GM19351 (cell line): ENCODE measurements around the gene PUM2.
"Not testable (repeated sequence)": the region's sequence is repeated elsewhere in the genome, so short reads cannot be mapped to it uniquely, and the experiment has no call there.

Source experiments
- ATAC-seq: cut with Tn5 transposase; IDR thresholded peaks from one replicate; pipeline ENCODE4 v1.9.1; 2021; ENCODE audit warnings: mild to moderate bottlenecking, moderate library complexity; ENCODE audit not compliant: unreplicated experiment

Gene PUM2

DNA sequence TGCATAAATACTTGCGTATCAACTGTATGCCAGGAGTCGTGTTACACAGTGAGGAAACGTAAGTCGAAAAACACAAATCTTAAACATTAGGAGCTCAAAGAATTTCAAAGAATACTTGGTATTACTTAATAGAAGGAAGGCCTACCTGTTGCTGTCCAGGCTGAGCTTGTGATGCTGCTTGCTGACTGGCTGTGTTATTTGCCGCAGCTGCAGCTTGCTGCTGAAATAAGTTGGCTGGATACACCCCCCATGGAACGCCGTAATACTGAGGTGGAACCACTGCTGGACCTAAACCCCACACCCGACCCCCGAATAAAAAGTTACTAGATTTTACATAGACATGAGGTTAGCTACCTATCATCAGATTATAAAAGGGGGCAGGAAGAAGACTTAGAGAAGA is 56.4 kb downstream of the PUM2 start:
- ATAC-seq: no peak

DNA sequence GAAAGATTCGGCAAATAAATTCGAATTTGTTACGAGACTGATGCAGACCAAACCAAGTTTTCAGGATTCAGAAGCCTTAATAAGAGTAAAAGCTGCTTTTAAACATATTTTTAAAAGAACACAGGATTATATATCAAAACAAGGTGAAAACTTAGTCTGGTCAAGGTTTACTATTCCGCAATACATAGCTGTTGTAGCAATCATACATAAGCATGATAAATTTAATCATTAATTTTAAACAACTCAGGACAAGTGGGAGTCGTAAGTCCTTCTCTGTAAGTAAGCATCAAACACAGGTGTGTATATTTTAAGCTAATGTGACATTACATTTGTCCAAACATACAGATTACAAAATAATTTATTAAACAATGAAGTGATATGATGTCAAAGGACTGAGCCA is 57.7 kb downstream of the PUM2 start:
- no peak for ATAC-seq

DNA sequence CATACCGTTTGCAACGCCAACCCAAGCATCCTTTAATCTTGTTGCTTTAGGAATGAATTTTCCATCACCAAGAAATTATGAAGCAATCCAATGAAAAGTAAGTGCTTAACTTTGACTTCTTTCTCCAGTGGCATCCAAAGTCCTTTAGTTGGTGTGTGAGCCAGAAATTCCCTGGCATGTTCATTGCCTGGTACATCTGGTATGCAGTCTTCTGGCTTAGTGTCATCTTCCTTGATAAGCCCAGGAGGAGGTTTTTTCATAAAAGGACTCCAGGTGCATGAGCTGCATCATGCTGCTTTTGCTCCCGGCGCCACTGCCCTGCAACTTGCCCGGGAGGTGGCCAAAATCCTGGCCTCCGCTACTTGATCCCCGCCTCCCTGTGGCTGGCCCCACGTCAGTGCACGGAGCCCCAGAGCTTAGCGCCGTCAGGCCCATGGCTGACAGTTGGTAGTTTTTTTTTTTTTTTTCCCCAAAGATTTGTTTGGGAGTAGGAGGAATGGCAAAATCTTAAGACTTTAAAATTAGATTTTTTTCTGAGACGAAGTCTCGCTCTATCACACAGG is 58.7 kb downstream of the PUM2 start:
- ATAC-seq: no peak

DNA sequence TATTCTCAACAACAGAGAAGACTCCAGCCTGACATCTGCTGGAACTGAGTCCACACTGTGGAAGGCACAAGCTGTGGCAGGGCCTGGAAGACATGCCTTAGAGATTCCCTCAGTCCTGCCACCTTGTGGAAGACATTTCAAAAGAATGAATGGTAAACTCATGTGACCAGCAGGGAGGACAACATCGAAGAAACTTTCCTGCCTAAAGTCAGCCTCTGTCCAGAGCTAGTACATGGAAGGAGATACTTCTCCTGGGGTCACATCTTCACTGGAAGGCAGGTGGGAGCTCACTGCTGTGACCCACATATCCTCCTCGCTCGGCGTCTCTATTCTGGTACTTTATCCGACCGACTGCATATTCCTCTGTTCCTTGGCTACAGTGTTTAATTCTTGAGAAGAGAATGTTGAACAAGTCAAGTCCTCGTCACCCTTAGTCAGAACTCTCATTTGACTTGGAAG is 59.5 kb downstream of the PUM2 start:
- peak; percentile 79 for ATAC-seq

DNA sequence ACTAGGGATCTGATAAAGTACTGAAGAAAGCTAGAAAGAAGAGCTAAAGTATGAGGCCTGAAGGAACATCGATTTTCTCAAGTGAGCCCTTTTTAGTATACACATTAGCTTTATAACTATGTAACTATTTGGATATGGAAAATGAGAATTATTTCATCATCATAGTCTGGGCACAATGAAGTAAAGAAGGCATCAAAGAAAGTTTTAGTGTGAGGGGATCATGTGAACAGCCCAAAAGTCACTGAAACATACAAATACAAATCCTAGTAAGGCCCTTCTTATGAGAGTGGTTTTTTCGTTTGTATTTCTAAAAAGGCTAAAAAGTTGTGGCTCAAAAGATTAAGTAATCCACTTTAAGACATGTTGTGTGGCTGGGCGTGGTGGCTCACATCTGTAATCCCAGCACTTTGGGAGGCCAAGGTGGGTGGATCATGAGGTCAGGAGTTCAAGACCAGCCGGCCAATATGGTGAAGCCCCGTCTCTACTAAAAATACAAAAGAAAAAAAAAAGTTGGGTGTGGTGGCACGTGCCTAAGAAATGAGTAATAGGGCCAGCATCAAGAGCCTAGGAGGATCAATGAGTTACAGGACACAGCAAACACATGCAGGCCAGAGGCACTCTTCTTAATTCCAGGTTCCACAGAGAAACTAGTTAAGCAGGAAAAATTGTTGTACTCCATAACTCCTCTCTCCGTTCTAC is 61.9 kb downstream of the PUM2 start:
- ATAC-seq: no peak

DNA sequence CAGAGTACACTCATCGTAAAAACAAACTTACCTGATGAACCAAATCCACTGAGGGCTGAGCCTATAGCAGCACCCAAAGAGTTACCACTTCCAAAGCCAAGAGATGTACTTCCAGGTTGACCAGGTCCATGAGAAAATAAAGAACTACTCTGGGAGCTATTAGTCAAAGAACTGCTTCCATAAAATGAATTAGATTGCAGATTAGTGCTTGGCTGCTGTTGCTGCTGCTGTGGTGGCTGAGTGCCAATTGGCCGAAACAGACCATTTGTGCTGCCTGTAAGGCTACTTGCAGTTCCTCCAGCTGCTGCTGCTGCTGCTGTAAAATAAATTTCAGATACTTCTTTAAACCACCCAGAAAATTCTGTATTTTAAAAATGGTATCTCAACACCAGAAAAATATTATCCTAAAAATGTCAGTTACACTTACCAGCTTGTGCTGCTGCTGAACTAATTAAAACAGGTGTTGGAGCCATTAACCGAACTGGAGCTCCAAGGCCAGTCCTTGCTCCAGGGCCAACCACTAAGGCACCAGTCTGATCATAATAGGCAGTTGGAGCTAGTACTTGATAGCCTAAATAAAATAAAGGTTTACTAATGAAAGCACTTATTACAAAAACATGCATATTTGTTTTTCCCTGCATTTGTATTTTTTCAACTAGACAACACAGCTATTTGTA is 67.6 kb downstream of the PUM2 start:
- no peak for ATAC-seq

DNA sequence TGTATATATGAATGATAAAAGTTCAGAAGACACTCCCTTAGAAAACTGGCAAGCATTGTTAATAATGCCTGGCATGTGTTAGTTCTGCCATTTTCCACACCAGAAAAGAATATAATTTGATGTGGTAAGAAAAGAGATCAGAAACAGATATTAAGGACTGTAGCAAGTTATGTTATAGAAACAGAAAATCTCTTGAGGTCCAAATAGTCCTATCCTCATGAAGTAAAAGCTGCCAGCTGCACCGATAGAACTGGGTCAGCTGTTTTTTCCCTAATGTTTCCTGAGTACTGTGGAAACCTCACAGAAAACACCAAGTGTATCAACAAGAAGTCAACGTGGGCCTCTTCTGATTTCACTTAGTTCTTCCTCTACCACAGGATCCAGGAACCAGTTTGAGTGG is 68.8 kb downstream of the PUM2 start:
- ATAC-seq: no peak

DNA sequence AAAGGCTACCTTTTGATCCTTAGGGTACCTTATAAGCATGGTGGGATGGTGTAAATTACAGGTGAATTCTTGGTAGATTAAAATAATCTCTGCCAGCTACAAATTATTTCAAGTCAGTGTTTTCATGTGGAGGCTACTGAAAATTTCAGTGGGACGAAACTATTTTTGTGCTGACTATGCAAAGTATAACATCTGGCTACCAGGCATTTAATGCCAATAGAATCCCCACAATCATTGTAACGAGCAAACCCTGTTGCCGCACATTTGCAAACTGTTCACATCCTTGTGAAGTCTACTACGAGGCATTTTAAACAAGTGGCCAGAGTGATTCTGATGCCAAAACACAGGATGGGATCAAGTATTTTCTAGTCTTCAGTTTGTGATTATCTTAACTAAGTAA is 77.6 kb downstream of the PUM2 start:
- no peak for ATAC-seq

DNA sequence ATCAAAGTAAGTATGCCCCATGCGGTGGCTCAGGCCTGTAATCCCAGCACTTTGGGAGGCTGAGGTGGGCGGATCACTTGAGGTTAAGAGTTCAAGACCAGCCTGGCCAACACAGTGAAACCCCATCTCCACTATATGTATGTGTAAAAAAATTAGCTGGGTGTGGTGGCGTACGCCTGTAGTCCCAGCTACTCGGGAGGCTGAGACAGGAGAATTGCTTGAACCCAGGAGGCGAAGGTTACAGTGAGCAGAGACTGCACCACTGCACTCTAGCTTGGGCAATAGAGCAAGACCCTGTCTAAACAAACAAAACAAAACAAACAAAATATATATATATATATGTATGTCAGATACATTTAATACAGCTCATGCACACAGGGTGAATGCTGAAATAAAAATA is 82.3 kb downstream of the PUM2 start:
- not testable (repeated sequence) for ATAC-seq

DNA sequence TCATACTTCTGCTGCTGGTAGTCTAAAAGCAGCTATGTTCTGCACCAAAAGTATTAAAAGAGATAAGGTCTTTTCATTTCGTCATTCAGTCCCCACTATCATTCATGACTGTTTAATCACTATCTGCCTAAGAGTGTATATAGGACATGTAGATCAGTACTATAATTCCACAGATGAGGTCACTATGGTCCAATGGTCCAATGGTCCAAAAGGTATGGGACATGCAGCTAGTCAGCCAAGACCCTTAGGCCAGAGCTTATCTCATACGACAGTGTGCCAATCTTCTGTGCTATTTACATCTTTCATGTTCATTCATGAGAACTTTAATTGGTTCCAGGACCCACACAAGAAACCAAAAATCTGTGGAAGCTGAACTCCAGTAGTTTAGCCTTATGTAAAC is 83.1 kb downstream of the PUM2 start:
- no peak for ATAC-seq

DNA sequence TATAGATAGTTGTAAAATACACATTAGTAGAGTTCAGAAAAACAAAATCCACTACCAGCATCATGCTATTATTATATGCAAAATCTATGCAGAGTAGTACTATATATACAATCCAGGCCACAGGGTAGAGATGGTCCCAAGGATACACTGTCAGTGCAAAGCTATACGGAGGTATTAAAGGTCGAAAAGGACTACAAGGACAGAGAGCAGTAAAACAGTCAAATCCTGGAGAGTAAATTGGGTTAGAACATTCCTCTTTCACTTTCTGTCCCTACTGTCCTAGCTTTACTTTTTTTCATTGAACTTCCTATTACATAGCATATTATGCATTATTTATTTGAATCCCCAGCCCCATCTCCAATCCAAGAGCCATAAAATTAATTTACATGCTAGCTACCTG is 86.0 kb downstream of the PUM2 start:
- ATAC-seq: no peak

DNA sequence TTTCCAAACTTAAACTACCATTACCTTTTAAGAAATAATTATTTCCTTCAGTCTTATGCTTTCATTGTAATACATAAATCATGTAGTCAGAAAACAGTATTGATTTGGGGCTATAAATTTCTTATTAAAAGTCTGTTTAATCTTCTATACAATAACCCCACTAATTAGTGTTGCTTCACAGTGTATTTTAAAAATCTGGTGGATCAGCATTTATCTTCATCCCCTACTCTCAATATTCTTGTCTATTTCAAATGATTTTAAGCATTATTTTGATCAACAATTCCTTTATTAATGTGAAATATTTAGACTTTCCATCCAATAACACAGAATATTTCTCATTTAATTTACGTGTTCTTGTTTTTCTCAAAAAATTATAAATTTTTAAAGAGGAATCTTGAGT is 93.2 kb downstream of the PUM2 start:
- ATAC-seq: no peak

DNA sequence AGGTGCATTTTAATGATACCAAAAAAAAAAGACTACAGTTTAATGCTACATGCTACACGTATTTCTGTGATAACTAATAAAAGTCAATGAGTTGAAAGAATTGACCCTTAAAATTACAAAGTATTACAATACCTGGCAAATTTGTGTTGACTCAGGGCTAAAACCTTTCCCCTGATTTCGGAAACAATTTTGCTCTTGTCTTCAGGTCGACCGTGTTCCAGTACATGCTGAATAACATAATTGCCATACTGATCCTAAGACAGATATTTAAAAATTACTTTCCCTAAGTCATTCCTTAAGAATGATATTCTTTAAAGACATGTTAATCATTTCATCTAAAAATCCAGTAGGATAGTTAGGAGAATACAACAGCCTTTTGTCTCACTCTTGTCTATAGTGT is 95.9 kb downstream of the PUM2 start:
- ATAC-seq: no peak

DNA sequence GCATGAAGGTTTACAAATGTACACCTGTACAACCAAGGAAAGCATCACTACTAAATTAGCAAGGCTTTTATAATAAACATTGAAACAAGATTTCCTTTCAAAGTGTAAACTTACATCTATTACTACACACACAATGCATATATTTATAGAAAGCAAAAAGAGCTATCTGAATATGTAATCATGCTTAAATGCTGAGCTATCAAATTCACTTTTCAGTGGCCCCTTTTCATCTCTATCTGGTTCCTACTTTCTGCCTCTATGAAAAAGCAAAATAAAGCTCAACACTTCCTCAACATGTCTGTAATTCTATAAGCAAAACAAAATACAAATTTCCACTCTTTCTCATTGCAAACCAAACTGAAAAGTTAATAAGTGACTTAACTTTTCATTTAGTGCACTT is 100.2 kb downstream of the PUM2 start:
- ATAC-seq: no peak

DNA sequence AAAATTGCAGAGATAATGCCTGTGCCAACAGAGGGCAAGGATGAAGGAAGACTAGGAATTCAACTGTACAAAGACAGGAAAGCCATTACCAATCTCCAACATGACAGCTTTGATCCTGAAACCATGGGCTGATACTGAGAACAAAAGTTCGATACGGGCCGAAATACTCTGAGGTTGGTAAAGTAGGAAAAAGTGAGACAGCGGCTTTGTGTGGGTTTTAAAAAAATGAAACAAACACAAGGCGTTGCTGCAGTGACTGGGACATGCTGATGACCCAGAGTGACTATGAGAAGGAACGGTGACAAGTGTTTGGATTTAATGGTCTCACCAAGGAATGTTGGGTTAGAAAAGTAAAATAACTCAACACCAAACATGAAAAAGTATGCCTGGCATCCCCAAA is 101.5 kb downstream of the PUM2 start:
- no peak for ATAC-seq

DNA sequence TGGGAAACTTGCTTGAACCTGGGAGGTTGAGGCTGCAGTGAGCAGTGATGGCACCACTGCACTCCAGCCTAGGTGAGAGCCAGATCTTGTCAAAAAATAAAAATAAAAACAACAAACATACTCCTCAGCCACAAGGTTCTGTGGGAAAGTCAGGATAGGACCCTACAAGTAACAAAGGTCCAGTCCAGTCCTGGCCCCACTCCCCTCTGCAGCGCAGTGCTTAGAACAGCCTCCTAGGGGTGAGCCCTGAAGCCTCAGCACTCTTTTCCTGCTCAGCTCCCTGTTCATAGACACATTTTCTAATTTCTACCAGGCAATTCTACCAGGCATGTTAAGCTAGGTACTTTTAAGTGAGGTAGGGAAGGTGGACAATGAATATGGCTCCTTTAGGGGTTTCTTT is 103.6 kb downstream of the PUM2 start:
- no peak for ATAC-seq

DNA sequence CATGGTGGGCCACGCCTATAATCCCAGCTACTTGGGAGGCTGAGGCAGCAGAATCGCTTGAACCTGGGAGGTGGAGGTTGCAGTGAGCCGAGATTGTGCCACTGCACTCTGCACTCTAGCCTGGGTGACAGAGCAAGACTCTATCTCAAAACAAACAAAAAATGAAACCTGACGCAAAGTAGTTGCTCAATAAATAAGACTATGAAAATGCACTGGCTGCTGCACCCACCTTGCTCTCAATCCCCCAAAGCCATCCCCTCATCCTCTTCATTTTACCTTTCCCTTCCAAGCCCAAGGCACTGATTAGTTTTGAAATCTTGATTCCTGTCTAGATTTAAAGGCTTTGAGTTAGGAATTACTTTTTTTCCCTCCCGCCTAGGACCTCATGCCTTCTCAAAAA is 107.0 kb downstream of the PUM2 start:
- not testable (repeated sequence) for ATAC-seq

DNA sequence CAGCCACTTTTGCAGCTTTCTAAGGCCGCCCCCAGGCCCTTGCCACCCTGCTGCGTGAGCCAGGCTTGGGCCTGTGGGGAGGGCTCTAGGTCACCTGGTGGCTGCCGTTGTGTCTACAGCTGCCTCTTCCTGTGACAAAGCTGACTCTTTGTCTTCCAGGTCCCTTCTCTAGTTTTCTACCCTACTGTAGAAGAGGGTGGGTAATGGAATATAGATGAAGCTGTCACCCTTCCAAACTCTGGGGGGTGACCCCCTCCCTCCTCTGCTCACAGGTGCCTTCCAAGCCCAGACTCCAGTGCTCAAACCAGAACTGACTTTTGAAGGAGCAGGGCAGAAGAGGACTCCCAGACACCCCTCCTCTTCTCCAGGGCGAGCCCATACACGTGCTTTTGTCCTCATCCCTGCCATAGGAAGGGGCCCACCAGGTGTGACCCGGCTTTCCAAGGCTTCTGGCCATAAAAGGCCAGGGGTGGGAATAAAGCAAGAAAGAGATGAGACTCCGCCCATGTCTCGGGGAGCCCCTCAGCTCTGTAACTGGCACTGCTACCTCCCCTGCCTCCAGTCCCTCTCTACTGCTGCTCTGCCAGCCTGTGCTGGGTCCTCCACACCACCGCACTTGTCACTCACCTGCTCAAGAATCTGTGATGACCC is 107.8 kb downstream of the PUM2 start:
- peak; percentile 38 for ATAC-seq

DNA sequence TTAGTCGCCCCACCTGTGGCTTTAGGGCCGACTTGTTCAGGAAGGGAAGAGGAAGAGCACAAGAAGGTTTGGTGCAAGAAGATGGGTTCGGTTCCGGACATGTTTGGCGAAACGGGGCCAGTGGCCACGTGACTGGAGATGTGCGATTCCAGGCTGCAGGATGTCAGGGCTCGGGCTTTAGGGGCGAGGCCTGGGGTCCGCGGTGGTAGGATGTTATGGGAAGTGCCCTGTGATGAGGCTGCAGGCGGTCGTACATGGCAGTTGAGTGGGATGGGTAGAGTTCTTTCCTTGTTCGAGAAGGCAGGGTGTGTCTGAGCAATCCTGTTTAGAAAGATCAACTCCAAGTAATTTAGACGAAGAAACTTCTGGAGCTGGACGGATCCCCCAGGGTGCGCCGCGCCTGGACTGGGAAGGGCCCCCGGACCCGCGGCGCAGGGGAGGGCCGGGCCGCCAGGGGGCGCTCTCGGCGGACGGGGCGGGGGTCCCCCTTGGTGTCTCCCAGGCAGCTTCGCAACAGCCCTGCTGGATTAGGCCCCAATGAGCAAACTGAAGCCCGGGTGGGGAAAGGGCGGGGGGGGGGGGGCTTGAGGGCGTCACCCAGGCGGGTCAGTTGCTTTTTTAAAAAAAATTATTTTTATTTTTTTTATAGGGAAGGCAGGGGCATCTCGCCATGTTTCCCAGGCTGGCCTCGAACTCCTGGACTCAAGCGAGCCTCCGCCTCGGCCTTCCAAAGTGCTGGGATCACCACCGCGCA is 108.5 kb downstream of the PUM2 start:
- ATAC-seq: no peak

DNA sequence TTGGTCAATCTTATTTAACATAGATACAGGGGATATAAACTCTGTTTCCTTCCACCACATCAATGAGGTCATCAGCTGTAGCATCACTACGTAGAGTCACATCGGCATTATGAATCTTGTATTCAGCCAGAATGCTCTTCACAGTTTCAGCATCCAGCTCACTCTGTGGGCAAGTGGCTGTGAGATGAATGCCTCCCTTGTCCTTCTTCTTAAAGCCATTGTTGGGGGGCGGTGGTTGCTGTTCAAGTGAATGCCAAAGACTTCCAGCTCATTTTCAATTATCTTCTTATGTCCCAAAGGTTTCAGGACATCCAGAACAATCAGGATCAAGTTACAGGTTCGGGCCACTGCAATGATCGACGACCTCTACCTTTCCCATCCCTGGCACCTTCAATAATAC is 110.4 kb downstream of the PUM2 start:
- not testable (repeated sequence) for ATAC-seq

DNA sequence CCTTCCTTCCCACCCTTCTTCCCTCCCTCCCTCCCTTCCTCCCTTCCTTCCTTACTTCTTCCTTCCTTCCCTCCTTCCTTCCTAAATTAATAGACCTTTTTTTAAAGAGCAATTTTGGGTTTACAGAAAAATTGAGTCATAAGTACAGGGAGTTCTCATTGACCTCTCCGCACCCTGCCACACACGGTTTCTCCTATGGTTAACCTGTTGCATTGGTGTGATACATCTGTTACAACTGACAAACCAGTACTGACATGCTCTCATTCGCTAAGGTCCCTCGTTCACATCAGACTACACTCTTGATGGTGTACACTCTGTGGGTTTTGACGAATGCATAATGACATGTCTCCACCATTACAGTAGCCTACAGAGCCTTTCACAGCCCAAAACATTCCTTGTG is 114.1 kb downstream of the PUM2 start:
- ATAC-seq: no peak
